HG03175 (cell line): ENCODE measurements around the gene NOTUM.

ENCODE experiments used
- ATAC-seq: cut with Tn5 transposase; IDR thresholded peaks from one replicate; pipeline ENCODE4 v1.9.1; 2021; ENCODE audit warnings: mild to moderate bottlenecking, moderate library complexity; ENCODE audit not compliant: unreplicated experiment

The NOTUM gene

DNA sequence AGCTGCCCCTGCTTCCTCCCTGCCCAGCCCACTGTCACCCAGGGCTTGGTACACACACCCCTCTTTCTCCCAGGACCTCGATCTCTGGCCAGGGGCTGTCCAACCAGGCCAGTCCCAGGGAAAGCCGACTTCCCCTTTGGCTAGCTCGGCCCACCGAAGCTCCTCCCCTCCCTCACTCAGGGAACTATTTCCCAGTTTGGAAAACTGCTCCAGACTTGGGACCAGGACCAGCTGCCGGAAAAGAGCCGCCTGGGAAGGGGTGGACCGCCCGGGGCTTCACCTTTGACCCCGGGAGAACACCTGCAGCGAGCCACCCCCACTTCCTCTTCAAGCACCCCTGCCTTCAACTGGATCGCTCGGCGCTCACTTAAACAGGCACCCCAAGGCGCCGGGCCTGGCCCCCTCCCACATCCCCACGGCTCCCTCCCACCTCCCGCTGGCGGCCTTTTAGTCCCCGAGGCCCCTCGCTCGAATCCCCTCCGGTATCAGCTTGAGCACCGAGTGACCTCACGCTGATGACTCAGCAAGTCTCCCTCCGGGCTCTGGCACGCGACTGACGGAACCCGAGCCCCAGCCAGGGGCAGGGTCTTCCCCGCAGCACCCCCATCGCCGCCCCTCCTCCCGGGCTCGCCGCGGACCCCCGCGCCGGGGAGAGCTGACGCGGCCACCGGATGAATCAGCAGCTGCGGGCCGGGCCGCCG is 34.4 kb downstream of the NOTUM start:
- ATAC-seq, result peak; percentile 19

DNA sequence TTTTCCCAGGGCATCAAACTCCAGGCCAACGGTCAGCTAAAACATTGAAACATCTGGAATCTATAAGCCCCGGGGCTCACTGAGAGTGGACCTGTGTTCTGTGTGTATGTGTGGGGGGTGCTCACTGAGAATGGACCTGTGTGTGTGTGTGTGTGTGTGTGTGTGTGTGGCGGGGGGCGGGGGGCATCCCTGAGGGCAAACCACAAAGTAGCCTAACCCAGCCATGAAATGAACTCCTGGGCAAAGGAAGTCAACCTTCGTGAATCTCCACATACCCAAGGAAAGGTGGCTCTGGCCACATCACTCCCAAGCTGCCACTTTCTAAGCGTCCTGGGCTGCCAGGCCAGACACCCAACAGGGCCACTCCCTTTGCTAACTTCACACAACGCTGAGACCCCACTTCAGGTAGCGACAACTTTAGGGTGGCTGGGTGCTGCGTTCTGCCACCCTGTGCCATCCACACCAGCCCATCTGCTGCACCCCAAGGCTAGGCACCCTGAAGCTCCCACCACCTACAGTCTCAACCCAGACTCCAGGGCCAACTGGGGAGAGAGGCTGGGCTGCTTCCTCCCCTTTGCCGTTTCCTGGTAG is 35.0 kb downstream of the NOTUM start:
- ATAC-seq, result no peak

DNA sequence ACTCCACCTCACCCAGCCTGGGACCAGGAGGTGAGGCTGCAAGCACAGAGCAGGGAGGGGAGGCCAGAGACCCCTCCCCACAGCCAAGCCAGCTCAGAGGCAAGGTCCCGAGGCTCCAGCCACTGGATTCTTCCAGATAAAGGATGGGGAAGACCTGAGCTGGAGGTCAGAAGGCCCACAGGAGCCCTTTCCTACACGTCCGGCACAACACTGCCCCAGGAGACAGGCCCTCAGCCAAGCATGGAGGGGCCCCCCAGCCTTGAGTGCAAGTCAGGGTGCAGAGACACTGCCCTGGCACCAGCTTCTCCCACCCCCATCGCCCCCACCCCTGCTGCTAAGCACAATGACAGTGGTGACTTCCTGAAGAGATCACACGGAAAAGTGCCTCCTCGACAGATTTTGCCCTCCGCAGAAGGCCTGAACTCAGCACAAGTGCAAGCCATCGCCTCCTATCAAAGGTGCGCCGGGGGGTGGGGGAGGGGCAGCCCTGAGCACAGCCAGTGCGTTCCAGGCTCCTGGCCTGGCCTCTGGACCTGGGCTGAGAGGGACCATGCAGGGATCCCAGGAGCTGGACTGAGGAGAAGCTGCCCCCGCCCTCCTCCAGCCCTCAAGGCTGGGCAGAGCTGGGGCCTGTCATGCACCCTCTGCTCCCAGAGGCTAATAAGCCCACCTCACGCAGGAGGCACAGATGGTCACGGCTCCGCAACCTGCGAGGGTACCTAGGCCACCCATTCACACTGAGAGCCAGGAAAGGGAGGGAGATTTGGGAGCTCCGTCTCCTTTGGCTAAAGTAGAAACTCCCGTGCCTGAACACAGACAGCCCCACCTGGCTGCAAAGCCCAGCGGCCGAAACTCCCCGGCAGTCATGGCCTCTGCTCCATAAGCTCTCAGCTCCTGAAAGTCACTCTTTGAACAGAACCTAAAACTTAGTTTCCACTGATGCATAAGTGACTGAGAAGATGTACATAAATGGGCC is 36.1 kb downstream of the NOTUM start:
- no peak for ATAC-seq

DNA sequence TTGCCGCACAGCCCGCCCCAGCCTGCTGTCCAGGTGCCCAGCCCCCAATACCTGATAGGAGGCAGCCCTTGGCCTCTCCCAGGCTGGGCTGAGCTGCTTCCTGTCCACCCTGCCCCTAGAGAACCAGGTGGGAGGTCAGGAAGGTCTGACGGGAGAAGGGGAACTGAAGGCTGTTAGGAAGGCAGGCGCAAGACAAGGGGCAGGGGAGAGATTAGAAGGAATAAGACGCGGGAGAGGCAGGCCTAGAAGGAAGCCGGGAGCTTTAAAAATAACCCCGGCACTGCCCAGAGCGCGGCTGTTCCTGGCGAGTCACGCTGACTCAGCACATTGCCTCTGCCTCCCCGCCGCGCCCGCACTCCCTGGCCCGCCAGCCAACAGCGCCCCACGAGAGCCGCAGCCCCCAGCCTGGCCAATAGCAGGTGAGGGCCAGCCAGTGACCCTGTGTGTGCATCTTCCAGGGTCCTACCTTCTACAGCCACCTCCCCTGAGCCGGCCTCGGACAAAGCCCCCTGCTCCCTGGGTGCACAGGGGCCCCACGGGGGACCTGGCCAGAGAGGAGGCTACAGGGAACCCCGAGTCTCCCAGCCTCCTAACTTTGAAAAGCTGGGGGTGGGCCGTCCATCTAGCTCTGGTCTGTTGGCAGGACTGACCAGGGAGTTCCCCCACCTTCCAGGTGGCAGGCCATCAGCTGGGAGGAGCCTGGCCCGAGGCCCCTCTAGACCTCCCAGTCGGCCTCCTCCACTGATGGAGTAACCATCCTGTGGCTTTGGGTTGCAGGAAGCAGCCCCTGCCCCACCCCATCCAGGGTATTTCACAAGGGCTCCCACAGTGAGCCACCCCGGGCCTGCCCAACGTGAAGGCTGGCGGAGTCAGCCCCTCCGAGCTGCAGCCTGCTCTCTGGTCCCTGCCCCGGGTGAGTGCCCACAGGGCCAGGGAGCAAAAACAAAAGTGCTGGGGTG is 37.4 kb downstream of the NOTUM start:
- ATAC-seq, result no peak

DNA sequence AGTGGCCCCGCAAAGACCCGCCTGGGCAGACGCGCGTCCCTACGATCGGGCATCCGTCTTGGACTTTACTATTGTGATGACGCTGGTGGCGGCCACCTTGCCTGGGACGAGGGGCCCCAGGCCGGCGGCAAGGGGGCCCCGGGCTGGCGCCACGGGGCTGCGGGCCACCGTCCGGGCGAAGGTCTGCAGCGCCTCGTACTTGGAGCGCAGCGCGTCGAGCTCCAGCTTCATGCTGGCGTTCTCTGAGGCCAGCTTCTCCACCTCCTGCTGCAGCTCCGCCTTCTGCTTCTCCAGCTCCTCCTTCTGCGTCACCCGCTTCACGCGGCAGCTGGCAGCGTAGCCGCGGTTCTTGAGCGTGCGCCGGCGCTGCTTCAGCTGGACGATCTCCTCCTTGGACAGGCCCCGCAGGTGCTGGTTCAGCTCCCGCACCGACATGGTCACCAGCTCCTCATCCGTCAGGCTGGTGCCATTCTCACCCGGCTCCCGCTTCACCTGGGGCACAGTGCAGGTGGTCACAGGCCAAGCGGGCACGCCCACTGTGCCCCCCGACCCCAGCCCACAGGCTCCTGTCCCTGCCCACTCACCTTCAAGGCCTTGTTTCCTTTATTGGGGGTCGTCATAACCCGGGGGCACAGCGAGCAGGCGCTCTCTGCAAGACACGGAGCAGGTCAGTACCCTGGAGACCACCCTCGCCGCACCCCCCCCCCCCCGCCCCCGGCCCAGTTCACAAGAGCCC is 38.3 kb downstream of the NOTUM start:
- ATAC-seq, result no peak

DNA sequence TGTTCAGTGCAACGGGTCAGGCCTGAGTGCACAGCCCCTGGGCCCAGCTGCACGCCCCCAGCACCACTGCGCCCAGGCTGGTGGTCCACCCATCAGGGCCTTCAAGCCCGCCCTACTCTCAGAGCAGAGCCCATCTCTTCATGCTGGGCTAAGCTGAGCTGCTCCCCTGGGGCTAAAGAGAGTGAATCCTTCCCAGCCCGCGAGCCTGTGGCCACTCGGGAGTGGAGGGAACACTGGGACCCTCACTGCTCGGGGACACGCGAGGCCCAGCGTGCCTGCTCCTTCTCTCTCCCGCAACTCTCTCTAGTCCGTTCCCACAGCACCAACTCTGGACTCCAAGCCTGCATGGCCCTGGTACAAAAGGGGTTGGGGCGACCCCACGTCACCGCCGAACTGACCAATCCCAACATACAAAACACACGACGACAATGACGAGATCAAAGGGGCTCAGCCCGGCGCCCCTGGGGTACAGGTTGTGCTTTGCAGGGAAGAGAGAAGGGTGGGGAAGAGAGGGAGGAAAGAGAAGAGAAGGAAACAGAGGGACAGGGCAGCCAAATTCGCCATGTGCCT is 38.9 kb downstream of the NOTUM start:
- no peak for ATAC-seq

DNA sequence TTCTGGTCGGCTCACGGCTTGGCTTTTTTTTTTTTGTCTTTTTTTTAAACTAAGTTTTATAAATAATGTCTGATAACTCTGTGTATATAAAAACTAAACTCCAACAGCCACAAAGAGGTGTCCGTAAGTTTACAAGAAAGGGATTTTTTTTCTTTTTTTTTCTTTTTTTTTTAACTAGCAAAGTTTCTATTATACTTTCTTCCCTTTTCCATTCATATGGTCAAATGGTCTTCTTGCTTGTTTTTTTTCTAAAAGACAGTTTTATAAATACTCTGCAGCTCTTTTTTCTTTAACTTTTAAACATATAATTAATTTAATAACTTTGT is 39.5 kb downstream of the NOTUM start:
- ATAC-seq, result no peak

DNA sequence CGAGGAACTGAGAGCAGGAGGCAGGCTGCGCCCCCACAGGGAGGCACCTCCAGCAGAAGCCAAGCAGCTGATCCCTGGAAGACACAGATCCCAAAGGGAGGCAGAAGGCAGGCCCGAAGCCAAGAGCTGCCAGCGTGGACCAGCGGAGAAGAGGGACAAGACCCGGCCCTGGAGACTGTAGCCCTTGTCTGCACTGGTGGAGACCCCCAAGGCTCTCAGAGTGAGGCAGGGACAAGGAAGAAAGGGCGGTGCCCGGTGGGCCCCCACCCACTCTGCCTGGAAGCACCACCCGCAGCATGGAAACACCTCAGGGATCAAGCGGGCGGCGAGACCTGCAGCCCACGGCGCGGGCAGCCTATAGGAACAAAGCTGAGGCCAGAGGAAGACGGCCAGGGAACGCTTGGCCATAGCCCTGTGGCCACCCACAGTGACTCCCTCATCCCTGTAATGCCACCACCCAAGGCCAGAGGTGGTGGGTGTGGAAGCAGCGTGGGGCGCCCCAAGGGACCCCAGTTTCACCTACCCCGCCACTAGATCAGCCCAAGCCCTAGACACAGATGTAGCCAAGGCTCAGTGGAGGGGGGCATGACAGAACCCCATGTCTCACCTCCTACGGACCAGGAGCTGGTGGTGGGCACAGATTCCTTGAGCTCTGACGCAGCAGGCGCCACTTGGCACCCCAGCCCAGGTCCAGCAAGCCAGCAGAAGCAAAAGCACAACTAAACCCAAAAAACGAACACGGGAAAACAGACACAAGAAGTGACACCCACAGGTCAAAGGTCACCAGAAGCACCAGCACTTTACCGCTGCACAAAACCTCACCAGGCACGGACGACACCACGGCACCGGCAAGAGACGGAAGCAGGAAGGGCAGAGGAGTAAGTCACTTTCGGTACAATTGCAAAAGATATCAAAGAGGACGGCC is 40.1 kb downstream of the NOTUM start:
- no peak for ATAC-seq

DNA sequence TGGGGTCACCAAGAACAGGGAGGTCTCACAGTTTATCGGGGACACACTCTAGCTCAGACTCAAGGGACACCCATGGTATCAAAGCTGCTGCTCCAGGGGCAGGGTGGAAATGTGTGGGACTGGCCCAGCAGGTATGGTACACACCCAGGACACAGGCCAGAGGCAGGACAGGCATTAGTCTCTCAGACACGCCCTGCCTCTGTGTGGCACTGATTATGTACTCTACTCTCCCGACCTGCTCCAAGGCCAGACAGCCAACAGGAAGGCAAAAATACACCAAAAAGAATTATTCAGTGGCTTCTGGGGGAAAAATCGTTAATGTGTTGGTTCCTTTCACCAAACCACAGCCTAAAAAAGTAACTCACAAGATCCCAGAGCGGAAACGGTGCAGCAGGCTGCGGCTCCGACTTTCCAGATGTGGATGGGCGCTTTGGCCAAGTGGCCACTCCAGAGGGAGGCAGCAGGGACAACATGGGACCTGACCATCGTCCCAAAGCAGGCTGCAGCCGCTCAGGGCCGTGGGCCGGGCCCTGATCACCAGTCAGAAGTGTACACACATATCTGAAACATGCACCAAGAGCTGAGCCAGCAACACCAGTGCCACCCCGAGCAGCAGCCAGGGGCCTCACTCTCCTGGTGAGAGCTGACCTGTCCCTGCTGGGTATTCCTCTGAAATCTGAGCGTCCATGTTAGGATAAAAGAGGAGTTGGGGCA is 42.0 kb downstream of the NOTUM start:
- no peak for ATAC-seq

DNA sequence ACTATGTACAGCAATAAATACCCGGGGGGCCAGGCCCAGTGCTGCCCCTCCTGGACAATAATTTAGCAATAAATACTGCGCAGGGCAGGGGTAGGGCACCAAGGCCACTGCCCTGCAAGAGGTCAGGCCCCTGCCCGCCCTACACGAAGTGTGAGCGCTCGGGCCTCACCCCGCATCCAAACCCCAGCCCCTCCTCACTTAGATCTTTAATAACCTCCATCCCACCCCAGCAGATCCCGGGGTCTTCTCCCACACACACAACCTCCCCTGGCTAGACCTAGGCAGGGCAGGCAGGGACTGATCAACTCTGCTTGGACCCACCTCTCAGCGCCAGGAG is 42.7 kb downstream of the NOTUM start:
- ATAC-seq, result peak; percentile 9

DNA sequence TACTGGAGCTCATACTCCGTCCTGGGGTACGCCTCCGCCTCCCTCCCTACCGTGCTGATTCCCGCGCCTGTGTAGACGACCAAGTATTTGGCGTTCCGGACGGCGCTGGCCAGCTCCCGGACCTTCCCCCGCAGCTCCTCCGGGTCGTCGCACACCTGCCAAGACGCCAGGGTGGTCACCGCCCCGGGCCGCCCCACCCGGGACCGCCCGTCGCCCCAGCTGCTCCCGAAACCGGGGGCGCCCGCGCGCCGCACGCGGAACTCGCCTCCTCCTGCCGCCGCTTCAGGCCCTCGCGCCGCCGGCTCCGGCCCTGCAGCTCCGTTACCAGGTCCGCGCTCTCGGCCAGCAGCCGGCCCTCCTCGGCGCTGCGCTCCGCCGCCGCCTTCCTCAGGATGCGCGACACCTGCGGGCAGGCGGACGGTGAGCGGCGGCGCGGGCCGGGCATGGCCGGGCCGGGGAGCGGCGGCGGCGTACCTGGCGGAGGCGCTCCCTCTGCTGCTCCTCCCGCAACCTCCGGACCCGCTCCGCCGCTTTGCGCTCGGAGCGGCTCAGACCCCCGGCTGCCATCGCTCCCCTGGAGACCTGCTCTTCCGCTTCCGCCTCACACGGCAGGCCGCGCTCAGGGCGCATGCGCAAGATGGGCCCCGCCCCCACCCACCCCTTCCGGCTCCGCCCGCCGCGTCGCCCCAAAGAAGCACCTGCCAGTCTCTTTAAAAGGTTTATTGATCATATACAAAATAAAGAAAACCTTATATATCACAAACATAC is 43.2 kb downstream of the NOTUM start, which contains the start of gene SIRT7:
SIRT7 (minus strand) TSS at position 612 of the 768 bp plus-strand sequence; CDS start at position 567, 45 bp downstream.
- peak; percentile 74 for ATAC-seq

DNA sequence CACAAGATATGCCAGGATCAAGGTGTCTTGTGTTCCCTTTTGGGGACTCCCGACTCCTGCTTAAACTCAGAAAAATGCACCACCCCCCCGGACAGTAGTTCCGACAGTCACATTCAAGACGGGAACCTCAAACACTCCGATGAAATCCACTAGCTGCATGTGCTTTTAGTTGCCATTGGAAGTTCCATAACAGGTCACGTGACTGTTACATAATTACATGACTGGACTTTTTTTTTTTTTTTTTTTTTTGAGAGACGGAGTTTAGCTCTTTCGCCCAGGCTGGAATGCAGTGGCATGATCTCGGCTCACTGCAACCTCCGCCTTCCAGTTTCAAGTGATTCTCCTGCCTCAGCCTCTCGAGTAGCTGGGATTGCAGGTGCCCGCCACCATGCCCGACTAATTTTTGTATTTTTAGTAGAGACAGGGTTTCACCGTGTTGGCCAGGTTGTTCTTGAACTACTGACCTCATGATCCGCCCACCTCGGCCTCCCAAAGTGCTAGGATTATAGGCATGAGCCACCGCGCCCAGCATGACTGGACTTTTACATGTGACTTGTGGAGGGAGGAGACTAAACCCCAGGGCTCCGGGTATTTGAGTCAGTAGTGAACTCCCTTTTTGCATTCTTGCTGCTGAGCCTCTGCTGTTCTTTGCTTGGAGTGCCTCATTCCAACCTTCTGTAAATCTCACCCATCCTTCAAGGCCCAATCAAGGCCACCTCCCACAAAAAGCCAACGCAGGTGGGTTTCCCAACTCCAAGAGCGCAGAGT is 44.6 kb downstream of the NOTUM start:
- ATAC-seq, result no peak

DNA sequence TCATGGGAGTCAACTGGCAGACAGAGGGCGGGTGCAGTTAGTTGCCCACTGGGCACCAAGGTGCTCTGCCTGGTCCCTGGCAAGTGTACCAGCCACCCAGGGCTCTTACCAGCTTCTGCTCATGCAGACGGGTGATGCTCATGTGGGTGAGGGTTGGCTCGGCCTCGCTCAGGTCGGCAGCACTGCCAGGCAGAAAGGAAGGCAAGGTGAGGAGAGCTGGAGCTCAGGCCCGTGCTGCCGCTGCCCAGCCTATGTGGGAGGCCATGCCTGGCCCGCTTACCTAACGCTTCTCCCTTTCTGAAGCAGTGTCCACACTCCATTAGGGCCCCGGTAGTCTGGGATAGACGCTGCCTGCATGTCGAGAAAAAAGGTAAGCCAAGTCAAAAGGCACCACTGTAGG is 45.7 kb downstream of the NOTUM start:
- no peak for ATAC-seq

DNA sequence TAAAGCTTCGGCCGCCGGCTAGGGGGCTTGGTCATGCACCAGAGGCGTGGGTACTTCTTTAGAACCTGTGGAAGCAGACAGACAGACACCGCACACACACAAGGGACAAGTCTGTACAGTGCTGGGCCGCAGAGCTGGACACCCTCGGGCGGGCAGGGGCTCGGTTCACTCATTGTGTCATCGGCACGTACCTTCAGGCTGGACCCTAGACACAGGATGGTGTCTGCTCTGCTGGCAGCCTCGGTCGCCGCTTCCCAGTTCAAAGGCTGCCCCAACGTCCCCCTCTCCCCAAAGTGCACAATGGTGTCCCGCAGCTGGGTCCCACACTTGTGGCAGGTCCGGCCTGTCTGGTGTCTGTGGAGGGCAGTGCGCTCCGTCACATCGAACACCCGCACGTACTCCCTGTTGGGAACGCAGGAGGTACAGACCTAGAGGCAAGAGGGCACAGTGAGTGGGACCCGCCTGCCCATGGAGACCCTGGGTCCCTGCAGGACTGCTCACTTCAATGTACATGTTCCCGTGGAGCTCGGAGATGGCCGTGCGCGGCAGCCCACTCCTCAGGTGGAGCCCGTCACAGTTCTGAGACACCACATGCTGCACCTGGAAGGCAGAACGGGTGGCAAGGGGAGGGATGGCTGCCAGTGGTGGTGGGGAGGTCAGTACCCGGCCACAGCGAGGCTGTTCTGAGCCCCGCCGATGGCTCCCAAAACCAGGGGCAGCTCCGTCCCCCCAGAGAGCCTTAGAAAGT is 46.7 kb downstream of the NOTUM start:
- ATAC-seq, result no peak

DNA sequence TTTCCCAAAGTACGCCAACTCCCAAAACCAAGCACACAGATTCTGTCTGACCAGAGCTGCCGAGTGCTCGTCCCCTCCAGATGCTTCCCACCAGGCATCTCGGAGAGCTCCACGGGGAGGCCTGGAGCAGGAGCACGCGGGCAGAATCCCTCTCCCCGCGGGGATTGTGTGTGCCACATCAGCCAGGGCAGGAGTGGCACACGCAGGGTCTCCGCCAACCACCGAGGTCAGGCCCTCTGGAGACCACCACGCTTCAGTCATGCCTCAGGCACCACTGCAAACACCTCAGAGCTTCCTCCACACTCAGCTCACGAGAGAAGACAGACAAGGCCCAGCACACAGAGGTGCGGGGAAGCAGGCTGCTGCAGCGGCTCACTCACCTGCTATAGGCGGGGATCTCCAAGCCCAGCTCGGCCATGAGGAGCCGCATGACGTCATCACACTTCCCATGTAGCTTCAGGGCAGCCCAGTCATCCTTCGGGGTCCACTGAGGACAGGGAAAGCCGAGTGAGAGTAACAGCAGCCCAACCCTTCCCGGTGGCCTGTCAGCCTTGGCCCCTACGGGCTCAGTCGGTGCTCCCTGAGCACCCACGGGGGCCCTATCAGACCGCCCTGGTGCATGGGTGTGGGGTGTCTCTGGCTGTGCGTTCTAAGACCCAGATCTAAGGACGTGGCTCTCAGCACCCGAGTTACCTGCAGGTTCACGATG is 47.4 kb downstream of the NOTUM start:
- no peak for ATAC-seq
